ENCODE results near the gene CLEC1B.

CLEC1B gene

GRCh38 chr12:10025236-10025635 is 26.3 kb upstream of the CLEC1B start:
- no peak for ATAC-seq
- TF ChIP-seq ZNF70 (CRISPR knock-in tag; IDR thresholded peaks at IDR 0.05) (no peak), ZFP30 (CRISPR knock-in tag; IDR thresholded peaks at IDR 0.05) (no peak), ARNTL (CRISPR knock-in tag; IDR thresholded peaks at IDR 0.05; ENCODE audit: borderline replicate concordance, low read depth) (no peak), TOX (CRISPR knock-in tag; IDR thresholded peaks at IDR 0.05; ENCODE audit: borderline replicate concordance) (no peak), PPARA (CRISPR knock-in tag; IDR thresholded peaks at IDR 0.05; ENCODE audit: borderline replicate concordance) (no peak), RARB (CRISPR knock-in tag; IDR thresholded peaks at IDR 0.05) (no peak), ZC3H10 (CRISPR knock-in tag; IDR thresholded peaks at IDR 0.05) (no peak)

GRCh38 chr12:10021342-10021741 is 22.4 kb upstream of the CLEC1B start:
- no peak for ATAC-seq

More at GRCh38 chr12:10021342-10021741, 22.4 kb upstream of the CLEC1B start:
- TF ChIP-seq POU6F1 (CRISPR knock-in tag; IDR thresholded peaks at IDR 0.05; ENCODE audit: borderline replicate concordance, low read depth) (no peak), ARNTL (CRISPR knock-in tag; IDR thresholded peaks at IDR 0.05; ENCODE audit: borderline replicate concordance, low read depth) (no peak), ZNF8 (CRISPR knock-in tag; IDR thresholded peaks at IDR 0.05) (no peak), ESRRG (CRISPR knock-in tag; IDR thresholded peaks at IDR 0.05) (no peak), ZFP3 (CRISPR knock-in tag; IDR thresholded peaks at IDR 0.05) (no peak), CSRNP3 (CRISPR knock-in tag; IDR thresholded peaks at IDR 0.05) (no peak), TCF4 (CRISPR knock-in tag; IDR thresholded peaks at IDR 0.05; ENCODE audit: borderline replicate concordance) (no peak), RARB (CRISPR knock-in tag; IDR thresholded peaks at IDR 0.05) (no peak), CREB5 (CRISPR knock-in tag; IDR thresholded peaks at IDR 0.05; ENCODE audit: low read depth) (no peak), PATZ1 (CRISPR knock-in tag; IDR thresholded peaks at IDR 0.05; ENCODE audit: borderline replicate concordance) (no peak), ZNF70 (CRISPR knock-in tag; IDR thresholded peaks at IDR 0.05) (no peak), SNAI2 (CRISPR knock-in tag; IDR thresholded peaks at IDR 0.05) (no peak), ZNF565 (CRISPR knock-in tag; conservative IDR thresholded peaks at IDR 0.05; ENCODE audit: low read depth) (no peak), BACH2 (CRISPR knock-in tag; IDR thresholded peaks at IDR 0.05; ENCODE audit: borderline replicate concordance) (no peak), TOX (CRISPR knock-in tag; IDR thresholded peaks at IDR 0.05; ENCODE audit: borderline replicate concordance) (no peak), CSDC2 (CRISPR knock-in tag; IDR thresholded peaks at IDR 0.05) (no peak), OSR1 (CRISPR knock-in tag; IDR thresholded peaks at IDR 0.05) (no peak), ZFP30 (CRISPR knock-in tag; IDR thresholded peaks at IDR 0.05) (no peak), TSHZ2 (CRISPR knock-in tag; IDR thresholded peaks at IDR 0.05) (no peak), PPARA (CRISPR knock-in tag; IDR thresholded peaks at IDR 0.05; ENCODE audit: borderline replicate concordance) (no peak)
